T-cell (primary cell): Measurements from ENCODE around the gene LAMTOR2. TPM values are rescaled to one million over a fixed set of nuclear protein-coding genes. Genes with fewer than 3 reads are reported as not detected.

ENCODE experiments used
- ATAC-seq, 4 experiments: fragments of 200-7000 bp in 3 of 4; fragments of 150-1000 bp in 1 of 4; cut with Tn5 transposase; replicated peaks in 1 of 4; 1 replicate in 3 of 4; 2 replicates in 1 of 4; pipeline ENCODE4 v1.10.0; 2021; ENCODE audit warnings: moderate library complexity in 3 of 4, mild to moderate bottlenecking in 2 of 4, moderate number of reproducible peaks in 1 of 4
- CTCF ChIA-PET, 2 donors: fragments of 300-600 bp; sonication (Branson Sonifier 250); formaldehyde crosslinking; loops; one replicate each; lab custom pipeline; 2022; ENCODE audit warnings: antibody characterized with exemption in 2 of 2; lab: Charles Lee
- POLR2A ChIA-PET, 2 donors: fragments of 300-600 bp; sonication (Branson Sonifier 250); formaldehyde crosslinking; loops; one replicate each; lab custom pipeline; 2022; ENCODE audit warnings: antibody characterized with exemption in 2 of 2; lab: Charles Lee
- DNase-seq, 35 experiments: peaks; one replicate each; pipeline versions ENCODE4 v3.0.0 to v3.0.0-alpha.2; 2013 to 2023
- H3K27ac ChIP-seq: one replicate; pipeline ENCODE4 v1.5.1; 2013; ENCODE audit warnings: low read length
- H3K27me3 ChIP-seq, 2 experiments: replicated peaks in 1 of 2; 1 replicate in 1 of 2; 2 replicates in 1 of 2; pipeline versions ENCODE4 v1.6.1 to v1.7.0; 2013; ENCODE audit warnings: low read length in 1 of 2, mixed read lengths in 1 of 2; ENCODE audit not compliant: control insufficient read depth in 2 of 2, insufficient read depth in 2 of 2; ENCODE audit errors: extremely low read depth in 1 of 2
- H3K36me3 ChIP-seq, 2 donors: 1 replicate in 1 of 2; 2 replicates in 1 of 2; pipeline versions ENCODE4 v1.6.1 to v1.7.0; 2013; ENCODE audit warnings: low read length in 1 of 2; ENCODE audit not compliant: control insufficient read depth in 2 of 2, insufficient read depth in 1 of 2; ENCODE audit errors: extremely low read depth in 1 of 2
- H3K4me1 ChIP-seq, 2 experiments: 1 replicate in 1 of 2; 2 replicates in 1 of 2; pipeline versions ENCODE4 v1.6.1 to v1.7.0; 2013; ENCODE audit warnings: low read length in 2 of 2, mixed read lengths in 1 of 2; ENCODE audit not compliant: insufficient read depth in 2 of 2, control insufficient read depth in 1 of 2; ENCODE audit errors: extremely low read depth in 1 of 2
- H3K4me3 ChIP-seq, 2 donors: 1 replicate in 1 of 2; 2 replicates in 1 of 2; pipeline versions ENCODE4 v1.5.1 to v1.7.0; 2013; ENCODE audit warnings: mild to moderate bottlenecking in 2 of 2, low read length in 1 of 2, moderate library complexity in 1 of 2; ENCODE audit not compliant: control insufficient read depth in 1 of 2; ENCODE audit errors: extremely low read depth in 1 of 2
- H3K9me3 ChIP-seq: 2 replicates; pipeline ENCODE4 v1.7.0; 2013
- H3K27ac Mint-ChIP-seq, 2 donors: one replicate each; pipeline ENCODE4 v1.8.0; 2020 to 2021; ENCODE audit warnings: mild to moderate bottlenecking in 2 of 2, mixed read lengths in 2 of 2
- H3K27me3 Mint-ChIP-seq, 2 donors: one replicate each; pipeline ENCODE4 v1.8.0; 2021 to 2022; ENCODE audit warnings: mixed read lengths in 2 of 2
- H3K36me3 Mint-ChIP-seq: one replicate; pipeline ENCODE4 v1.8.0; 2021; ENCODE audit warnings: mixed read lengths
- H3K4me1 Mint-ChIP-seq, 3 donors: one replicate each; pipeline ENCODE4 v1.8.0; 2020 to 2022; ENCODE audit warnings: mixed read lengths in 3 of 3, mild to moderate bottlenecking in 1 of 3
- H3K4me3 Mint-ChIP-seq, 3 donors: one replicate each; pipeline ENCODE4 v1.8.0; 2020 to 2022; ENCODE audit warnings: mild to moderate bottlenecking in 3 of 3, mixed read lengths in 3 of 3, moderate library complexity in 3 of 3
- H3K9me3 Mint-ChIP-seq, 3 donors: one replicate each; pipeline ENCODE4 v1.8.0; 2020 to 2022; ENCODE audit warnings: mixed read lengths in 3 of 3
- WGBS: methylation state at CpG from one replicate; pipeline ENCODE4 v1.1.5; 2013; ENCODE audit warnings: missing lambda C conversion rate; ENCODE audit not compliant: insufficient coverage; 5-methylcytosine and 5-hydroxymethylcytosine counted together
- total RNA-seq, 35 experiments: library from RNA in 6 of 35; stranded (reverse) in 6 of 35; fragments of 120-200 nt in 1 of 35; gene quantifications; one replicate each; pipeline versions ENCODE4 v1.2.1 to v1.2.4 and lab custom pipeline; 2013 to 2026

Gene LAMTOR2
- total RNA-seq, 5 donors from 2014 or later (not counting 1 experiment from before 2014, with no cell fraction given): 21.5 to 37.8 (median 35.2) TPM

GRCh38 chr1:156089704-156090103, 35.1 kb downstream of the LAMTOR2 start:
- WGBS: 93% methylated on average over 3 of the region's 6 CpGs
- peaks cover 5 to 16% (median 8%) of the 10 kb centered on the region in 3 donors for H3K4me1 Mint-ChIP-seq
- peaks cover 0 to 48% of the 10 kb centered on the region in 2 experiments for H3K27me3 ChIP-seq
- no peak overlapping the region for H3K27ac ChIP-seq
- H3K27ac Mint-ChIP-seq: no peak overlapping the region
- no peak overlapping the region for H3K4me3 ChIP-seq
- H3K36me3 Mint-ChIP-seq: no peaks in the 10 kb centered on the region
- H3K9me3 ChIP-seq: no peaks in the 10 kb centered on the region
- no peak for ATAC-seq
- no peaks in the 10 kb centered on the region for H3K36me3 ChIP-seq
- ChIA-PET POLR2A (no interaction called here), CTCF (interaction anchor here (0.8 to 2.8 kb wide), 5 partner anchors 33 to 135 kb away, joined by 3 to 20 read pairs (median 11); no protein-coding TSS in a partner anchor)
- H3K27me3 Mint-ChIP-seq: peaks cover 25 to 30% of the 10 kb centered on the region in 2 donors
- peaks cover 0 to 7% of the 10 kb centered on the region in 2 experiments for H3K4me1 ChIP-seq
- H3K4me3 Mint-ChIP-seq: no peak overlapping the region
- no peak for DNase-seq
- H3K9me3 Mint-ChIP-seq: no peaks in the 10 kb centered on the region

- ChIA-PET CTCF (interaction anchor here (0.8 to 2.8 kb wide), 5 partner anchors 32 to 134 kb away, joined by 3 to 20 read pairs (median 11); no protein-coding TSS in a partner anchor), POLR2A (interaction anchor here in 1 of 2 donors (1.0 kb wide), 1 partner anchor 38 kb away, joined by 4 read pairs; no protein-coding TSS in a partner anchor)
- peaks cover 0 to 43% of the 10 kb centered on the region in 2 experiments for H3K27me3 ChIP-seq
- peak in 3 of 4 experiments; percentile 17 to 42 (median 22) for ATAC-seq
- WGBS: 33% methylated on average over 5 of the region's 5 CpGs
- Mint-ChIP-seq H3K4me3 (no peak overlapping the region), H3K4me1 (peaks cover 5 to 16% (median 10%) of the 10 kb centered on the region in 3 donors), H3K36me3 (no peaks in the 10 kb centered on the region), H3K27me3 (peaks cover 23 to 24% of the 10 kb centered on the region in 2 donors), H3K27ac (peak overlapping the region in 1 of 2 donors; percentile 41), H3K9me3 (no peaks in the 10 kb centered on the region)
- H3K36me3 ChIP-seq: no peaks in the 10 kb centered on the region
- peaks cover 0 to 8% of the 10 kb centered on the region in 2 experiments for H3K4me1 ChIP-seq
- H3K27ac ChIP-seq: no peak overlapping the region
- H3K4me3 ChIP-seq: no peak overlapping the region
- no peaks in the 10 kb centered on the region for H3K9me3 ChIP-seq
- no peak for DNase-seq
These were observed 35.7 kb downstream of the LAMTOR2 start for GRCh38 chr1:156090138-156090839.

GRCh38 chr1:156090840-156091188, 36.2 kb downstream of the LAMTOR2 start:
- no peaks in the 10 kb centered on the region for H3K9me3 ChIP-seq
- H3K27ac Mint-ChIP-seq: peak overlapping the region in 1 of 2 donors; percentile 41
- H3K27me3 ChIP-seq: peaks cover 0 to 38% of the 10 kb centered on the region in 2 experiments
- H3K27ac ChIP-seq: no peak overlapping the region
- ChIA-PET CTCF (interaction anchor here (2.0 to 2.8 kb wide), 3 partner anchors 39 to 41 kb away, joined by 5 to 20 read pairs (median 16); no protein-coding TSS in a partner anchor), POLR2A (interaction anchor here in 1 of 2 donors (1.0 kb wide), 1 partner anchor 38 kb away, joined by 4 read pairs; no protein-coding TSS in a partner anchor)
- H3K4me1 ChIP-seq: peaks cover 2 to 13% of the 10 kb centered on the region in 2 experiments
- H3K36me3 Mint-ChIP-seq: no peaks in the 10 kb centered on the region
- DNase-seq (peak; percentile 71 to 94 (median 86)), ATAC-seq (peak; percentile 92 to 97 (median 96))
- H3K4me1 Mint-ChIP-seq: peaks cover 9 to 18% (median 14%) of the 10 kb centered on the region in 3 donors
- no peaks in the 10 kb centered on the region for H3K36me3 ChIP-seq
- WGBS: 41% methylated on average over 14 of the region's 14 CpGs
- no peak overlapping the region for H3K4me3 Mint-ChIP-seq
- H3K4me3 ChIP-seq: no peak overlapping the region
- H3K27me3 Mint-ChIP-seq: peaks cover 20 to 21% of the 10 kb centered on the region in 2 donors
- H3K9me3 Mint-ChIP-seq: no peaks in the 10 kb centered on the region

- H3K4me1 Mint-ChIP-seq: peaks cover 17 to 26% (median 22%) of the 10 kb centered on the region in 3 donors
- Histone ChIP-seq H3K36me3 (no peaks in the 10 kb centered on the region), H3K27me3 (peaks cover 0 to 34% of the 10 kb centered on the region in 2 experiments), H3K27ac (no peak overlapping the region), H3K4me3 (no peak overlapping the region), H3K9me3 (no peaks in the 10 kb centered on the region), H3K4me1 (peaks cover 10 to 21% of the 10 kb centered on the region in 2 experiments)
- ATAC-seq (no peak), DNase-seq (no peak)
- ChIA-PET POLR2A (no interaction called here), CTCF (interaction anchor here (1.8 to 6.6 kb wide), 3 partner anchors 38 to 39 kb away, joined by 11 to 115 read pairs (median 20); no protein-coding TSS in a partner anchor)
- no peaks in the 10 kb centered on the region for H3K9me3 Mint-ChIP-seq
- no peak overlapping the region for H3K4me3 Mint-ChIP-seq
- no peaks in the 10 kb centered on the region for H3K36me3 Mint-ChIP-seq
- WGBS: no CpG with 5 or more reads among the region's 2 CpGs
- H3K27ac Mint-ChIP-seq: no peak overlapping the region
- peaks cover 17% of the 10 kb centered on the region in 2 donors for H3K27me3 Mint-ChIP-seq
These were observed 37.0 kb downstream of the LAMTOR2 start for GRCh38 chr1:156091610-156092009.

- Histone ChIP-seq H3K9me3 (no peaks in the 10 kb centered on the region), H3K4me1 (peaks cover 12 to 28% of the 10 kb centered on the region in 2 experiments), H3K4me3 (no peak overlapping the region), H3K36me3 (no peaks in the 10 kb centered on the region), H3K27ac (peak overlapping the region; percentile 95), H3K27me3 (peaks cover 0 to 3% of the 10 kb centered on the region in 2 experiments)
- no peak for ATAC-seq
- 78% methylated on average over 1 of the region's 3 CpGs for WGBS
- CTCF ChIA-PET: interaction anchor here (0.9 to 6.6 kb wide), 9 partner anchors 11 to 128 kb away, joined by 3 to 115 read pairs (median 8); partner anchors contain the start of gene LMNA (in 1 of the 2)
- Mint-ChIP-seq H3K36me3 (no peaks in the 10 kb centered on the region), H3K4me1 (peaks cover 39 to 49% (median 41%) of the 10 kb centered on the region in 3 donors), H3K4me3 (peak overlapping the region in 1 of 3 donors; percentile 48), H3K9me3 (no peaks in the 10 kb centered on the region), H3K27ac (peak overlapping the region; percentile 81 to 93), H3K27me3 (peaks cover 0 to 4% of the 10 kb centered on the region in 2 donors)
- POLR2A ChIA-PET: interaction anchor here (0.7 to 3.0 kb wide), 7 partner anchors 11 to 137 kb away, joined by 4 to 25 read pairs (median 8); partner anchors contain the start of gene SLC25A44 (in 1 of the 2)
- DNase-seq: no peak
These were observed 41.4 kb downstream of the LAMTOR2 start for GRCh38 chr1:156095906-156096508.
